Measurements from ENCODE around the gene PCCA.

DNA sequence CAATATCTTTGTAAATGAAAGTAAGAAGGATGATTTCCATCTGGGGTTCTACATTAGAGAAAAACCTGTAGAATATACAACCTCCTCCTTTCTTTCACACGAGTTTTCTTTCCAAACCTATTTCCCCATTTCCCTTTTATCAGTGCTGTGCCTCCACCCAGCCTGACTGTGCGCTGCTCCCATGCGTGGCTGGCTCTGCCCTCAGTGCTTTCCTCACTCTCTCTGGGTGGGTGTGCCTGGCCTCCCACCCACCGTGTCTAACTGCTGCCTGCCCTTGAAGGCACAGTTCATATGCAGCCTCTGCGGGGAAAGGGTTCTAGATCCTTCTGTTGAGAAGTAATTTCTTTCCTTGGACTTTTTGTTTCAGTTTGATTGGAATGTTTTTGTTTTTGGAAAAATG lies 70.7 kb downstream of the PCCA start:
- TF ChIP-seq, protein P1, sequence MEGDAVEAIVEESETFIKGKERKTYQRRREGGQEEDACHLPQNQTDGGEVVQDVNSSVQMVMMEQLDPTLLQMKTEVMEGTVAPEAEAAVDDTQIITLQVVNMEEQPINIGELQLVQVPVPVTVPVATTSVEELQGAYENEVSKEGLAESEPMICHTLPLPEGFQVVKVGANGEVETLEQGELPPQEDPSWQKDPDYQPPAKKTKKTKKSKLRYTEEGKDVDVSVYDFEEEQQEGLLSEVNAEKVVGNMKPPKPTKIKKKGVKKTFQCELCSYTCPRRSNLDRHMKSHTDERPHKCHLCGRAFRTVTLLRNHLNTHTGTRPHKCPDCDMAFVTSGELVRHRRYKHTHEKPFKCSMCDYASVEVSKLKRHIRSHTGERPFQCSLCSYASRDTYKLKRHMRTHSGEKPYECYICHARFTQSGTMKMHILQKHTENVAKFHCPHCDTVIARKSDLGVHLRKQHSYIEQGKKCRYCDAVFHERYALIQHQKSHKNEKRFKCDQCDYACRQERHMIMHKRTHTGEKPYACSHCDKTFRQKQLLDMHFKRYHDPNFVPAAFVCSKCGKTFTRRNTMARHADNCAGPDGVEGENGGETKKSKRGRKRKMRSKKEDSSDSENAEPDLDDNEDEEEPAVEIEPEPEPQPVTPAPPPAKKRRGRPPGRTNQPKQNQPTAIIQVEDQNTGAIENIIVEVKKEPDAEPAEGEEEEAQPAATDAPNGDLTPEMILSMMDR (IDR thresholded peaks at IDR 0.05; ENCODE audit: borderline replicate concordance, extremely low read depth, low read length, poor library complexity, severe bottlenecking) = no peak
- no peak for TF ChIP-seq EZH2 (IDR thresholded peaks at IDR 0.05; ENCODE audit: borderline replicate concordance, low read depth, low read length, severe bottlenecking)

Measured in DND-41 (cell line).